ENCODE measurements around the gene PDE3B. TPM values are rescaled to one million over a fixed set of nuclear protein-coding genes. Genes with fewer than 3 reads are reported as not detected.
"Not testable (repeated sequence)": the region's sequence is repeated elsewhere in the genome, so short reads cannot be mapped to it uniquely, and the experiment has no call there.

Gene PDE3B
- total RNA-seq, 1 donor from 2014 or later = 20.4 TPM

DNA sequence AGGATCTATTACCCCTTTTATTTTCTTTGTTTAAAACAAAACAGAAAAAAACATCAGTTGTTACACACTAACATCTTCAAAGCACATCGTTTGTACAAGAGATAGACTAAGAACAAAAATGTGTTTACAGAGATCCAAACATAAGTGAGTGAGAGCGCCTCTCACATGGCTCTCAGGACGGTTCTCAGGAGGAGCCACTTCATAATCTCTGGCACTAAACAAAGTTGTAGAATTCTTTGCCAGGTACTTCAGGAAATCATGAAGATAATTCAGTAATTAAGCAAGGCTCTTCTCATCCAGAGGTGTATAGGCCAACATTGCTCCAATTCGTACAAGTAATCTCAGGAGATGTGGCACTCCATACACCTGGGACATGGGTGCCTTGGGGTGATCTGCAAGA lies 29.8 kb downstream of the PDE3B start:
- DNase-seq (ENCODE audit: low spot score in 2 of 2) (no peak), FAIRE-seq (no peak)

DNA sequence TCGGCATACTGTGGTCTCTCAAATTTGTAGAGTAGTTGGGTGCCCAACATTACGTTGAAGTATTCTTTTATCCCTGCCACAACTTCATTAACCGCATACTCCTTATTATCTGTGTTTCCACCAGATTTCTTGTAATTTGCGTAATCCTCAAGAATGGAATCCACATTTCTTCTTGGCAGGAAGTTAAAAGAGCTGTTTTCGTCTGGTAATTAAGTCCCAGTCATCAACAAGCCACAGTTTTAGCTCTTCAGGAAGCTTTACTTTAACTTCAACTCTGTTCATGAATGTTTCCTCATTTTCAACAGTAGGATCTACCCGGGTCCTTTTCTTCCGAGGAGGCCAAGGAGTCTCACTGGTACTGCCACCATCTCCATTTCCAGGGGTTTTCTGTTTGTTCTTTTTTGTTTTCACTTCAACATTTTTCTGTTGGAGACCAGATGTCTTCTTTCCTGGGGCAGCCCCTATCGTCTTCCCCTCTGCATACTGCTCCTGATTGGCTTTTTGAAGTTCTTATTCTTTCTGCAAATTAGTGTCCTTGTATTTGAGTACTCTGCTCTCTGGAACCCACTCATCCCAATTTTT lies 30.3 kb downstream of the PDE3B start:
- no peak for DNase-seq (ENCODE audit: low spot score in 2 of 2)
- FAIRE-seq = no peak

DNA sequence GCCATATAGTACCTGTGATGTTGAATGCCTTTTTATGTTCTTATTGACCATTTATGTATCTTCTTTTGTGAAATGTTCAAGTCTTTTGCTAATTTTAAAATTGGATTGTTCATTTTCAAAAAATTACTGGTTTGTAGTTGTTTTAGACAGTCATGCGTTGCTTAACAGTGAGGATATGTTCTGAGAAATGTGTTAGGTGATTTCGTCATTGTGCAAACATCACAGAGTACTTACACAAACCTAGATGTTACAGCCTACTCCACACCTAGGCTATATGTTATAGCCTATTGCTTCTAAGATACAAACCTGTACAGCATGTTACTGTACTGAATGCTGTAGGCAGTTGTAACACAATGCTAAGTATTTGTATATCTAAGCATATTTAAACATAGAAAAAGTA lies 32.5 kb downstream of the PDE3B start:
- FAIRE-seq (no peak), DNase-seq (ENCODE audit: low spot score in 2 of 2) (no peak)

DNA sequence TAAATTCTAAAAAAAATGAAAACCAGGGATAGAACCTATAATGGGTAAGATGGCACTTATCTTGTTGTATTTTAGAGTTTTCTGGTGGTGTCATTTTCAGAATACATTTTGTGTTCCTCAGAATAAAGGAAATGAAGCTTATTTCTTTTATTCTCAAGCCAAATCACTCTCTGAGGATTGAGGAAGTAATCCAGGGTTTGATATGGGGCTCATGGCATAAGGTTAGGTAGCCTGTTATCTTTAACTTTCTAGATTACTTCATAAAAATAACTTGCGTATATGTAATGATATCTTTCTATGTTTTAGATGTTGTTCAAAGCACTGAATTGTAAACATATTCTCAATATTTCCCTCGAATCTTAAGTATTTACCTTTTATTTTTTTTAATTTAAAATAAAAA lies 33.5 kb downstream of the PDE3B start:
- DNase-seq (ENCODE audit: low spot score in 2 of 2) (no peak), FAIRE-seq (peak; percentile 23)

DNA sequence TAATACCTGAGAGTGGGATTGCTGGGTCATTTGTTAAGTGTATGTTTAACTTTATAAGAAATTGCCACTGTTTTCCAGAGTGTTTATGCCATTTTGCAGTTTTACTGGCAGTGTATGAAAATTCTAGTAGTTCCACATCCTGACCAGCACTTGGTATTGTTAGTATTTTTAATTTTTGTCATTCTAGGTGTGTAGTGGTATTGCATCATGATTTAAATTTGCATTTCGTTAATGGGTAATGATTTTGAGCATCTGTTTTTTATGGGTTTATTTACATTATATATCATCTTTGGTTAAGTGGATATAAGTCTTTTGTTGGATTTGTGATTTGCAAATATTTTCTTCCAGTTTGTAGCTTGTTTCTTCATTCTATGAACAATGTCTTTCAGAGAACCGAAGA lies 34.7 kb downstream of the PDE3B start:
- DNase-seq (ENCODE audit: low spot score in 2 of 2) (no peak), FAIRE-seq (no peak)

DNA sequence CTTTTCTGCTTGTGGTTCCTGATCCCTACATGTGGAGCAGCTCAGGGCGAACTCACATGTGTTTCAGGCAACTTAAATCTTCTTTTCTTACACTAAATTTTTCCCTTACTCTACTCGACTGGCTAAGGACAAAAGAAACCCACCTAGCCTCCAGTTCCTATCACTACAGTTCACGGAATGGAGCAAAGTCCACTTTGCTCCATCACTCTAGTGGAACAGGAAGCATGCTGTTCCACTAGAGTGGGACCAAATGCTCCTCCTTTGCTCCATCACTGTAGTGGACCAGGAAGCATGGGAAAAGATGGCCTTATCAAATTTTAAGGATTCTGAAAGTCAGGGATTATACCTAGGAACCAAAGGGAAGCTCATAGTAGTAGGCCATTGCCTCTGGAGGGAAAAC lies 36.1 kb downstream of the PDE3B start:
- DNase-seq (ENCODE audit: low spot score in 2 of 2) (no peak), FAIRE-seq (no peak)

DNA sequence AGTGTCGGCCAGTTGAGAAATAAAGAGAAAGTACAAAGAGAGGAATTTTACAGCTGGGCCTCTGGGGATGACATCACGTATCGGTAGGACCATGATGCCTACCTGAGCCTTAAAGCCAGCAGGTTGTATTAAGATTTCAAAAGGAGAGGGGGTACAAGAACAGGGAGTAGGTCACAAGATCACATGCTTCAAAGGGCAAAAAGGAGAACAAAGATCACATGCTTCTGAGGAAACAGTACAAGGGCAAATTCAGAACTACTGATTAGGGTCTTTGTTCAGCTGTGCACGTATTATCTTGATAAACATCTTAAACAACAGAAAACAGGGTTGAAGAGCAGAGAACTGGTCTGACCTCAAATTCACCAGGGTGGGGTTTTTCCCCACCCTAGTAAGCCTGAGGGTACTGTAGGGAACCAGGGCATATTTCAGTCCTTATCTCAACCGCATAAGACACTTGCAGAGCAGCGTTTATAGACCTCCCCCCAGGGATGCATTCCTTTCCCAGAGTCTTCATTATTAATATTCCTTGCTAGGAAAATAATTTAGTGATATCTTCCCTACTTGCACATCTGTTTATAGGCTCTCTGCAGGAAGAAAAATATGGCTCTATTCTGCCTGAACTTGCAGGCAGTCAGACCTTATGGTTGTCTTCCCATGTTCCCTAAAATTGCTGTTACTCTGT lies 40.8 kb downstream of the PDE3B start:
- DNase-seq (ENCODE audit: low spot score in 2 of 2); FAIRE-seq: not testable (repeated sequence)

DNA sequence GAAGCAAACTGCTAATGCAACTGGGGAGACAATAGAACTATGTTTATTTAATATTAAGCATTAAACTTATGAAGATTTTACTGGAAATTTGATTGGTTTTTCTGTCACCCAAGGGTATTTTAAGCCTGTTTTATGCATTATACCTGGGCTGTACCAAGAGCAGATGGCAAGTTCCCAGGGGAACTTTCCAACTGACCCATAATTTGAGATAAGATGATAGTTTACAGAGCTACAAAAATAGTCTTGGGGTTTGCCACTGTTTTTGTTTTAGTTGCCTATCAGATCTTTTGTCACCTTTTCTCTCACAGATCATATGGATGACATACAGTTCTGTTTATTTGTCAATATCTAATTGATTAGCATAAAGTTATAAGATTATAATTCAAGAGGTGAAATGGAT lies 43.9 kb downstream of the PDE3B start:
- no peak for FAIRE-seq
- DNase-seq (ENCODE audit: low spot score in 2 of 2) = no peak

DNA sequence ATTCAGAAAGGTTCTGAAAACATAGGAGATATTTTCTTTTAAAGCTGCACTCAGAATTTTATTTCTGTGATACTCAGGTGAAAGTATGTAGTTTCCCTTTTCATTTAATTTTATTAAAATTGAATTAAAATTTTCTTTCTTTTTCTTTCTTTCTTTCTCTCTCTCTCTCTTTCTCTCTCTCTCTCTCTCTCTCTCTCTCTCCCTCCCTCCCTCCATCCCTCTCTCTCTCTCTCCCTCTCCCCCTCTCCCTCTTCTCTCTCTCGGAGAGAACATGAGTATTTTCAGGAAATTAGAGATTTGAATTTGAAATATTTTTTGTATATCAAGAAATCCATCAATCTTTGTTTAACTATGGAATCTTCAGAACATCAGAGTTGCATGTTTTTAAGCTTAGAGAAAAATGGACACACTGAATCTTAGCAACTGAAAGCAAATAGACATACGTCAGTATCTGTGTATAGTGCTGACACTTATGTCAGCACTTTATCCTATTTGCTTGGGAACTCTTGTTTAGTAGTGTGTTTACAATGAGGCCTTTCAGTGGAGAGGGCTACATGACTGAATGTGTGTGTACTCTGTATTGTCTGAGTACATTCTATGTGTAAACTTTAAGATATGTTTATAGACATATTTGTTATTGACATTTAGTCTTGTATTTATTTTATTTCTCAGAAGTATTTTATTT lies 44.5 kb downstream of the PDE3B start:
- DNase-seq (ENCODE audit: low spot score in 2 of 2) (no peak), FAIRE-seq (no peak)

DNA sequence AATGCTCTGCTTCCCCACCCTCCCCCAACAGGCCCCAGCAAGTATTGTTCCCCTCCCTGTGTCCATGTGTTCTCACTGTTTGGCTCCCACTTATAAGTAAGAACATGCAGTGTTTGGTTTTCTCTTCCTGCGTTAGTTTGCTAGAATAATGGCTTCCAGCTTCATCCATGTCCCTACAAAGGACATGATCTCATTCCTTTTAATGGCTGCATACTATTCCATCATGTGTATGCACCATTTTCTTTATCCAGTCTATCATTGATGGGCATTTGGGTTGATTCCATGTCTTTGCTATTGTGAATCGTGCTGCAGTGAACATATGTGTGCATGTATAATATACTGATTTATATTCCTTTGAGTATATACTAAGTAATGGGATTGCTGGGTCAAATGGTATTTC lies 52.1 kb downstream of the PDE3B start:
- not testable (repeated sequence) for FAIRE-seq; DNase-seq (ENCODE audit: low spot score in 2 of 2)

DNA sequence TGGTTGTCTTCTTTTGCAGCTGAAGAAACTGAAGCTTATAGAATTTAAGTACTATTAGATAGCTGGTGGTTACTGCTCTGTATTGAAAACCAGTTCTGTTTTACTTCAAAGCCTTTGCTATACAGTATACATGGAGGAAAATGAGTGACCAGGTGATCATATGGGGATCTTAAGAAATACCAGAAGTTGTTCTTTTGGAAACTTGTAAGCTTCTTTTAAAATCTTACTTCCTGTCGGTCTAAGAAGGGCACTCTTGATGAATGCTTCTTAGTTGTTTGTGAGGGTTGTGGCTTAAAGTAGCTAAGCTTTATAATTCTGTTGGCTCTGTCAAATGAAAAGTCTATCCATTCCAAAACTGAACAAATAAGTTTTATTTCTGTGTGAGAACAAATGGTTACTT lies 55.2 kb downstream of the PDE3B start:
- no peak for FAIRE-seq
- DNase-seq (ENCODE audit: low spot score in 2 of 2) = no peak

DNA sequence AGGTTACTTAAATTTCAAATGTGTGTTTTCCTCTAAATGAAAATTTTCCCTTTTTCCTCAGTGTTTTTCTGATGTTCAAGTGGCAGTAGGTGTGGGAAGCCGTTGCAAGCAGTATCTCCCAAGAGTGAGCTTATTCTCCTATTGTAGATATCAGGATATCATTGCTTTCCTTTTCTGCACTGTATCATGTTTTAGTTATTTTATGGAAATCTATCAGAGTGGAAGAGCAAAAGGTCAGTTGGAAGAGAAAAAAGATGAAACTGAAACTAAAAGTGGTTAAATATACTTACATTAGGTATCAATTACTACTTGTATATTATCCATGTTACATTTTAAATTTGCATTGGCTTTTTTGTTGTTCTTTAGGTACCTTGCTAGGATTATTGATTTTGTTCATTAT lies 57.0 kb downstream of the PDE3B start:
- DNase-seq (ENCODE audit: low spot score in 2 of 2) = no peak
- FAIRE-seq = no peak

DNA sequence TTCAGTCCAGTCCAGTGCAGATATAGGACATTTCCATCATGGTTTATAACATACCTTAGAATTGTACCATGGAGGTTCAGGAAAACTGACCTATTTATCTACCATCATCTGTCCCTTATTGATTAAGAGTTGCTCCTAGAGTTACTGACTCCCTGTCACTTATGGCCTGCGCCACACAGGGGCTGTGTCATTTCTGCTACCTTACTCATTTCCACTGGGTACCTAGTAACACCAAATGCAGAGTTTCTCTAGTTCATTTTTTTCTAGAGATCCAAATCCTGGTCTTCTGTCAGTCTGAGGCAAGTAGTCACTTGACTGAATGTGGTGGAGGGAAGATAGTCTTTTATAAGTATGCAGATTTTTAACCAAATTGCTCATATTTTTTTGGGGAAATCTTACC lies 59.2 kb downstream of the PDE3B start:
- FAIRE-seq (no peak), DNase-seq (ENCODE audit: low spot score in 2 of 2) (no peak)

DNA sequence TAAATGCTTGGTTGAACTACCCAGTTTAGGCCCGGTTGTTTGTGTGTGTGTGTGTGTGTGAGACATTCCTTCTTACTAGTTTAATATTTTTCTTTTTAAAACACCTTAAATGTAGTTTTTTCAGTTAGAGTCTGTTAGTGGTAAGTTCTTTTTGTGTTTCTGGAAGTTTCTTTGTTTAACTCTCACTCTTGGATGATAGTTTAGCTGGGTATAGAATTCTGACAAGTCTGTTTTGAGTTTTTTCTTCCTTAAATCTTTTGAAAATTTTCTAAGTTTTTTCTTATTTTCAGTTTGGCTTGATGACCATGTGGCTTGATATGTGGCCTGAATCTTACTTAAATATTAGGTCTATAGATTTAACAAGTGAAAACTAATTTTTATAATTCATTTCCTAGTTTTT lies 60.1 kb downstream of the PDE3B start:
- DNase-seq (ENCODE audit: low spot score in 2 of 2) (no peak), FAIRE-seq (no peak)

DNA sequence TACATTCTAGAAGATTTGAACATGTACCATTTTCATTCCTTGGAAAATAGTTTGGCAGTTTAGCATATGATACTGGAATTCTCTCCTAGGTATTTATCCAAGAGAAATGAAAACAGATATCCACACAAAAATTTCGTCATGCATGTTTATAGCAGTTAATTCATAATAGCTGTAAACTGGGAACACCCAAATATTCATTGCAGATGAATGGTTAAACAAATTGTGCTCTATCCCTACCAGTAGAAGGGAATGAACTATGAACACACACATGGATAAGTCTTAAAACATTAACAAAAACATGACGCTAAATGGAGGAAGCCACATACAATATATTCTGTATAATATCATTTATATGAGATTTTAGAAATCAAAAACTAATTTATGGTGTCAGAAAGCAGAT lies 61.5 kb downstream of the PDE3B start:
- DNase-seq (ENCODE audit: low spot score in 2 of 2) (no peak), FAIRE-seq (no peak)

DNA sequence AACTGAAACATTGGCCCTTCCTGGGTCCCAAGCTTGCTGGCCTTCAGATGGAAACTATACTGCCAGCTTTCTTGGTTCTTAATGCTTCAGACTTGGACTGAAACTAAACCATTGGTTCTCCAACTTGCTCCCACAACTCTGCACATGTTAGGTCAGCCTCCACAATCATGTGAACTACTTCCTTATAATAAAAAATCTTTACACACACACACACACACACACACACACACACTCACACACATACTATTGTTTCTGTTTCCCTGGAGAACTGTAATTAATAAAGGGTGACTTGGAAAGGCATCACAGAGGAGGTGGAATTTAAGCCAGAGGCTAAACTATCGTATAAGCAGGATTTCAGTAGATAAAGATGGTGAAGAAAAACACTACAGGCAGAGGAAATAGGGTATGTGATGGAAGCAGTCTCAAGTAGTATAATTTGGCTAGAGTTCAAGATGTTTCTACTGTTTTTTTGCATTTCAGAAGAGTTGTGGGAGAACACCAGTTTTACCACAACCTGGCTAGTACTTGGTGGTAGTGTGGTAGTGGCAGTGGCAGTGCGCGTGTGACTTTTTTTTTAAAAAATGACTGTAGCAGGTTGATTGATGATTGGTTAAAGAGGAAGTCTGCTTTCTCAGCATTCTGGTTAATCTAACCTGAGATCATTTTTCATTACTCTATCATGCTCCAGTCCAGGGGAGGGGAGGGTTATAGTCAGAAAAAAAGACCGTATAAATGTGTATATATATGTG lies 70.1 kb downstream of the PDE3B start:
- FAIRE-seq = no peak
- no peak for DNase-seq (ENCODE audit: low spot score in 2 of 2)

DNA sequence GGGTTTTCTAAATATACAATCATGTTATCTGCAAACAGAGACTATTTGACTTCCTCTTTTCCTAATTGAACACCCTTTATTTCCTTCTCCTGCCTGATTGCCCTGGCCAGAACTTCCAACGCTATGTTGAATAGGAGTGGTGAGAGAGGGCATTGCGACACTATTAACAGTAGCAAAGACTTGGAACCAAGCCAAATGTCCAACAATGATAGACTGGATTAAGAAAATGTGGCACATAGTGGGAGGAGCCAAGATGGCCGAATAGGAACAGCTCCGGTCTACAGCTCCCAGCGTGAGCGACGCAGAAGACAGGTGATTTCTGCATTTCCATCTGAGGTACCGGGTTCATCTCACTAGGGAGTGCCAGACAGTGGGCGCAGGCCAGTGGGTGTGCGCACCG lies 72.1 kb downstream of the PDE3B start:
- FAIRE-seq; DNase-seq (ENCODE audit: low spot score in 2 of 2): not testable (repeated sequence)

DNA sequence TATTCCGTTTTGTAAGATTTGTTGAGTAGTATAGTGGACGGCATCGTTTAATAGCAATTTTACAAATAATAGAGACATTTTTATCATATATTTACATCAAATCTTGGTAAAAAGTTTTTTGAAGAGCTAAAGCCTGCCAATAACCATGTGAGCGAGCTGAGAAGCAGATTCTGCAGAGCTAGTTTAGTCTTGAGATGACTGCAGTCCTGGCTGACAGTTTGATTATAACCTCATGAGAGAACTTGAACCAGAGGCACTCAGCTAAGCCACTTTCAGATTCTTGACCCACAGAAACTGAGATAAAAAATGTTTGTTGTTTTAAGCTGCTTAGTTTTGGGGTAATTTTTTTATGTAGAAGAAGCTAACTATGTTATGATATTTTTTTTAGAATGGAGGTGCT lies 78.9 kb downstream of the PDE3B start:
- DNase-seq (ENCODE audit: low spot score in 2 of 2) = no peak
- no peak for FAIRE-seq

DNA sequence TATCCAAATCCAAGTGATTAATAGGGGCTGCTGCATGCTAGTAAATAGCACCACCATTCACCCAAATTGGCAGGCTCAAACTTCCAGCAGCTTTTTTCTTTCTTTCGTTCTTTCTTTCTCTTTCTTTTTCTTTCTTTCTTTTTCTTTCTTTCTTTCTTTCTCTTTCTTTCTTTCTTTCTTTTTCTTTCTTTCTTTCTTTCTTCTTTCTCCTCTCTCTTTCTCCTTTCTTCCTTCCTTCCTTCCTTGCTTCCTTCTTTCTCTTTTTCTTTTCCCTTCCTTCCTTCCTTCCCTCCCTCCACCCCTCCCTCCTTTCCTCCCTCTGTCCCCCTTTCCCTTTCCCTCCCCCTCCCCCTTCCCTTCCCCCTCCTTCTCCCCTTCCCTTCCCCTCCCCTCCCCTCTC lies 81.5 kb downstream of the PDE3B start:
- DNase-seq (ENCODE audit: low spot score in 2 of 2) (no peak), FAIRE-seq (no peak)

DNA sequence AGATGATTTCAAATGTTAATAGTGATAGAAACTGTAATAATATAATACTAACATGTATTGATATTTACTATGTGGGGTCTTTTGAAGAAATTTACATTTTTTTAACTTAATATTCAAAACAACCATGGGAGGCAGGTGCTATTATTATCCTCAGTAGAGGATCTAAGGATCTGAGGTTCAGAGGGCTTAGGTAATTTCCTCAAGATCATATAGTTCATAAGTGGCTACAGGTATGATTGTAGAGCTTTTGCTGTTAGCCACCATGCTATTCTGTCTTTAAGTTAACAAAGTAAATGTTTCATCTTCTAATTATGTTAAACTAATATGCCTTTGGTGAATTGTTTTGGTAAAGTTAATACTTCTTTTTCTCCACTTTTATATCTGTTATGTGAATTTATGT lies 83.6 kb downstream of the PDE3B start:
- FAIRE-seq (no peak), DNase-seq (ENCODE audit: low spot score in 2 of 2) (no peak)

DNA sequence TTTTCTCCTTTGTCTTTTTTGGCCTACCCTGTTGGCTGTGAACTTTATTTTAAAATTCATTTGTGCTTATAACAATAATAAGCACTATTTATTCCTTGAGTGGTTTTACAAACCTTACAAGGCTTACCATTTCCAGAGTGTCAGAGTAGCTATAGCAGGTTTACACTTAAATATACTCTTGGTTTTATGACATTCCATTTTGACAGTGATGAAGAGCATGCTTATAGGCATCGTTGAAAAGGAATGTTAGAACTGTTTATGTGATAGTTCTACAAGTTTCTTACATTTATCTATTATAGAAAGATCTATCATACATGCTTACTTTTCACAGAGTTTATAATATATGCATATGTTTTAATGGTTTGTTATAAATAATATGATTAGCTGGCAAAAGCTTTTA lies 84.1 kb downstream of the PDE3B start:
- DNase-seq (ENCODE audit: low spot score in 2 of 2) = no peak
- no peak for FAIRE-seq
